Stimulated activated CD8-positive, alpha-beta memory T cell treated with anti-CD3 and anti-CD28 coated beads, Interleukin-4, amount 100 ng/mL, for 1 hour (primary cell): ENCODE results near the gene NOXO1.
"Not testable (repeated sequence)": the region's sequence is repeated elsewhere in the genome, so short reads cannot be mapped to it uniquely, and the experiment has no call there.

Experiments used
- DNase-seq, 2 donors: peaks; one replicate each; pipeline ENCODE4 v3.0.0-alpha.2; 2020; ENCODE audit warnings: low read depth in 2 of 2, low spot score in 1 of 2

Gene NOXO1

GRCh38 chr16:2011726-2012125 is 30.5 kb upstream of the NOXO1 start:
- DNase-seq: not testable (repeated sequence)

GRCh38 chr16:2009791-2010510 is 28.7 kb upstream of the NOXO1 start, which contains the start of gene ZNF598:
Gene ZNF598, minus strand, starts transcription at chr16:2009821.
- peak in 1 of 2 donors; percentile 60 for DNase-seq

- no peak for DNase-seq
Measured at GRCh38 chr16:2009164-2009711, 28.0 kb upstream of the NOXO1 start.

GRCh38 chr16:2008631-2009163 is 27.4 kb upstream of the NOXO1 start:
- DNase-seq: no peak

GRCh38 chr16:2008009-2008526 is 26.8 kb upstream of the NOXO1 start:
- DNase-seq: no peak

GRCh38 chr16:2007081-2007836 is 26.0 kb upstream of the NOXO1 start:
- no peak for DNase-seq

- DNase-seq: no peak
Measured at GRCh38 chr16:2006317-2006716, 25.0 kb upstream of the NOXO1 start.

GRCh38 chr16:2005646-2006045 is 24.4 kb upstream of the NOXO1 start:
- DNase-seq: no peak

GRCh38 chr16:2004795-2005517 is 23.7 kb upstream of the NOXO1 start:
- DNase-seq: no peak

GRCh38 chr16:2003827-2004641 is 22.8 kb upstream of the NOXO1 start:
- peak in 1 of 2 donors; percentile 66 for DNase-seq

- no peak for DNase-seq
Measured at GRCh38 chr16:2003231-2003826, 22.1 kb upstream of the NOXO1 start.

GRCh38 chr16:2002406-2003230 is 21.3 kb upstream of the NOXO1 start:
- DNase-seq: no peak

- no peak for DNase-seq
Measured at GRCh38 chr16:2001456-2002355, 20.4 kb upstream of the NOXO1 start.

- DNase-seq: no peak
Measured at GRCh38 chr16:2001035-2001434, 19.8 kb upstream of the NOXO1 start.

GRCh38 chr16:1999866-2000514 is 18.7 kb upstream of the NOXO1 start:
- no peak for DNase-seq

GRCh38 chr16:1998852-1999801 is 17.9 kb upstream of the NOXO1 start:
- DNase-seq: no peak
